GM20431 (cell line): ENCODE measurements around the gene CYP2J2.
"Not testable (repeated sequence)": the region's sequence is repeated elsewhere in the genome, so short reads cannot be mapped to it uniquely, and the experiment has no call there.

Source experiments
- in situ Hi-C: fragments of 300-500 bp; cut with MseI, MboI; formaldehyde crosslinking; loops from one replicate; pipeline ENCODE4 v1.15.0; 2020; ENCODE audit warnings: low sequenced_read_pairs; ENCODE audit not compliant: unreplicated experiment

Gene CYP2J2

GRCh38 chr1:59878370-59878769 lies 48.2 kb downstream of the CYP2J2 start:
- in situ Hi-C loops, result no loop called here

- in situ Hi-C loops, result no loop called here
Measured at GRCh38 chr1:59877108-59877682, 49.4 kb downstream of the CYP2J2 start.

- in situ Hi-C loops, result no loop called here
Measured at GRCh38 chr1:59871746-59872145, 54.8 kb downstream of the CYP2J2 start.

GRCh38 chr1:59866462-59866861 lies 60.1 kb downstream of the CYP2J2 start:
- in situ Hi-C loops, result no loop called here

- in situ Hi-C loops, result no loop called here
Measured at GRCh38 chr1:59857679-59858354, 68.8 kb downstream of the CYP2J2 start.

- in situ Hi-C loops, result no loop called here
Measured at GRCh38 chr1:59856725-59857338, 69.7 kb downstream of the CYP2J2 start.

- in situ Hi-C loops, result not testable (repeated sequence)
Measured at GRCh38 chr1:59855297-59855696, 71.3 kb downstream of the CYP2J2 start.

GRCh38 chr1:59852117-59852516 lies 74.5 kb downstream of the CYP2J2 start:
- in situ Hi-C loops, result no loop called here

GRCh38 chr1:59846895-59847282 lies 79.7 kb downstream of the CYP2J2 start:
- in situ Hi-C loops, result no loop called here

- in situ Hi-C loops, result no loop called here
Measured at GRCh38 chr1:59846209-59846894, 80.2 kb downstream of the CYP2J2 start.

- in situ Hi-C loops, result no loop called here
Measured at GRCh38 chr1:59845091-59845490, 81.5 kb downstream of the CYP2J2 start.
